GM19467 (cell line): ENCODE data around the gene NXPE4.
"Not testable (repeated sequence)": the region's sequence is repeated elsewhere in the genome, so short reads cannot be mapped to it uniquely, and the experiment has no call there.

Experiments
- ATAC-seq: cut with Tn5 transposase; IDR thresholded peaks from one replicate; pipeline ENCODE4 v1.9.1; 2021; ENCODE audit warnings: mild to moderate bottlenecking, moderate library complexity; ENCODE audit not compliant: unreplicated experiment

The NXPE4 gene

GRCh38 chr11:114595571-114595970, at the start of gene NXPE4:
TSS of gene NXPE4 (minus strand) at chr11:114595786. CDS start at chr11:114594759, 1,027 bp downstream.
- ATAC-seq = no peak

GRCh38 chr11:114639440-114639839, 43.9 kb upstream of the NXPE4 start:
- not testable (repeated sequence) for ATAC-seq

GRCh38 chr11:114631445-114631965, 35.9 kb upstream of the NXPE4 start:
- ATAC-seq = not testable (repeated sequence)

GRCh38 chr11:114625294-114625693, 29.7 kb upstream of the NXPE4 start:
- no peak for ATAC-seq

GRCh38 chr11:114624455-114625207, 29.0 kb upstream of the NXPE4 start:
- ATAC-seq = no peak

GRCh38 chr11:114623720-114624119, 28.1 kb upstream of the NXPE4 start:
- no peak for ATAC-seq

DNA sequence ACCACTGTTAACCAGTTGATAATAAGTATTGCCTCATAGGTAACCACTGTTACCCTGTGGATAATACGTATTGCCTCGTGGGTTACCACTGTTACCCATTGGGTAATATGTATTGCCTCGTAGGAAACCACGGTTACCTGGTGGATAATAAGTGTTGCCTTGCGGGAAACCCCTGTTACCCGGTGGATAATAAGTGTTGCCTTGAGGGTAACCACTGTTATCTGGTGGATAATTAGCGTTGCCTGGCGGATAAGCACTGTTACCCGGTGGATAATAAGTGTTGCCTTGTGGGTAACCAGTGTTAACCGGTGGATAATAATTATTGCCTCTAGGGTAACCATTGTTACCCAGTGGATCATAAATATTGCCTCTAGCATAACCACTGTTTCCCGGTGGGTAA, 27.3 kb upstream of the NXPE4 start:
- no peak for ATAC-seq

DNA sequence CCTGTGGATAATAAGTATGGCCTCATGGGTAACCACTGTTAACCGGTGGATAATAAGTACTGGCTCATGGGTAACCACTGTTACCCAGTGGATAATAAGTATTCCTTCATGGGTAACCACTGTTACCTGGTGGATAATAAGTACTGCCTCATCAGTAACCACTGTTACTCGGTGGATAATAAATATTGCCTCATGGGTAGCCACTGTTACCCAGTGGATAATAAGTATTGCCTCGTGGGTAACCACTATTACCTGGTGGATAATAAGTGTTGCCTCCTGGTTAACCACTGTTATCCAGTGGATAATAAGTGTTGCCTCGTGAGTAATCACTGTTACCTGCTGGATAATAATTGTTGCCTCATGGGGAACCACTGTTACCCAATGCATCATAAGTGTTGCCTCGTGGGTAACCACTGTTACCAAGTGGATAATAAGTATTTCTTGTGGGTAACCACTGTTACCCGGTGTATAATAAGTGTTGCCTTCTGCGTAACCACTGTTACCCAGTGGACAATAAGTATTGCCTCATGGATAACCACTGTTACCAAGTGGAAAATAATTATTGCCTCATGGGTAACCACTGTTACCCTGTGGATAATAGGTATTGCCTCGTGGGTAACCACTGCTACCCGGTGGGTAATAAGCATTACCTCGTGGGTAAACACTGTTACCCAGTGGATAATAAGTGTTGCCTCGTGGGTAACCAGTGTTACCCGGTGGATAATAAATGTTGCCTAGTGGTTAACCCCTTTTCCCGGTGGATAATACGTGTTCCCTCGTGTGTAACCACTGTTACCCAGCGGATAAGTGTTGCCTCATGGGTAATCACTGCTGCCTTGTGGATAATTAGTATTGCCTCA, 26.6 kb upstream of the NXPE4 start:
- no peak for ATAC-seq

- no peak for ATAC-seq
Observed at GRCh38 chr11:114621072-114621471, 25.5 kb upstream of the NXPE4 start.

DNA sequence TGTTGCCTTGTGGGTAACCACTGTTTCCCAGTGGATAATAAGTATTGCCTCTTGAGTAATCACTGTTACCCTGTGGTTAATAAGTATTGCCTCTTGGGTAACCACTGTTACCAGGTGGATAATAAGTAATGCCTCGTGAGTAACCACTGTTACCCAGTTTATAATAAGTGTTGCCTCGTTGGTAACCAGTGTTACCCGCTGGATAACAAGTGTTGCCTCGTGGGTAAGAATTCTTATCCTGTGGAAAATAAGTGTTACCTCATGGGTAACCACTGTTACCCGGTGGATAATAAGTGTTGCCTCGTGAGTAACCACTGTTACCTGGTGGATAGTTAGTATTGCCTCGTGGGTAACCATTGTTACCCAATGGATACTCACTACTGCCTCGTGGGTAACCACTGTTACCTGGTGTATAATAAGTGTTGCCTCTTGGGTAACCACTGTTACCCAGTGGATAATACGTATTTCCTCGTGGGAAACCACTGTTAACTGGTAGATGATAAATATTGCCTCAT, 24.1 kb upstream of the NXPE4 start:
- no peak for ATAC-seq

DNA sequence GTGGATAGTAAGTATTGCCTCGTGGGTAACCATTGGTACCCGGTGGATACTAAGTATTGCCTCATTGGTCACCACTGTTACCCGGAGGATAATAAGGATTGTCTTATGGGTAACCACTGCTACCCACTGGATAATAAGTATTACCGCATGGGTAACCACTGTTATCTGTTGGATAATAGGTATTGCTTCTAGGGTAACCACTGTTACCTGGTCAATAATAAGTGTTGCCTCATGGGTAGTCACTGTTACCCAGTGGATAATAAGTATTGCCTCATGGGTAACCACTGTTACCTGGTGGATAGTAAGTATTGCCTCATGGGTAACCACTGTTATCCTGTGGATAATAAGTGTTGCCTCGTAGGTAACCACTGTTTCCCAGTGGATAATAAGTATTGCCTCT, 22.6 kb upstream of the NXPE4 start:
- ATAC-seq = no peak

- no peak for ATAC-seq
Observed at GRCh38 chr11:114617157-114618124, 21.9 kb upstream of the NXPE4 start.

- no peak for ATAC-seq
Observed at GRCh38 chr11:114616516-114616915, 20.9 kb upstream of the NXPE4 start.

- ATAC-seq = no peak
Observed at GRCh38 chr11:114615448-114616361, 20.1 kb upstream of the NXPE4 start.

DNA sequence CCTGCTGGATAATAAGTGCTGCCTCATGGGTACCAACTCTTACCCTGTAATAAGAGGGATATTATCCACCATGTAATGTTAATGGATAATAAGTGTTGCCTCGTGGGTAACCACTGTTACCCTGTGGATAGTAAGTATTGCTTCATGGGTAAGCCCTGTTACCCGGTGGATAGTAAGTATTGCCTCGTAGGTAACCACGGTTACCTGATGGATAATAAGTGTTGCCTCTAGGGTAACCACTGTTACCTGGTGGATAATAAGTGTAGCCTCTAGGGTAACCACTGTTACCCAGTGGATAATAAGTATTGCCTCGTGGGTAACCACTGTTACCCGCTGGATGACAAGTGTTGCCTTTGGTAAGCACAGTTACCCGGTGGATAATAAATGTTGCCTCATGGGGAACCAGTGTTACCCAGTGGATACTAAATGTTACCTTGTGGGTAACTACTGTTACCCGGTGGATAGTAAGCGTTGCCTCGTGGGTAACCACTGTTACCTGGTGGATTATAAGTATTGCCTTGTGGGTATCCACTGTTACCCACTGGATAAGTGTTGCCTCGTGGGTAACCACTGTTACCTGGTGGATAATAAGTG, 18.6 kb upstream of the NXPE4 start:
- ATAC-seq = no peak

GRCh38 chr11:114613094-114613493, 17.5 kb upstream of the NXPE4 start:
- ATAC-seq = not testable (repeated sequence)

DNA sequence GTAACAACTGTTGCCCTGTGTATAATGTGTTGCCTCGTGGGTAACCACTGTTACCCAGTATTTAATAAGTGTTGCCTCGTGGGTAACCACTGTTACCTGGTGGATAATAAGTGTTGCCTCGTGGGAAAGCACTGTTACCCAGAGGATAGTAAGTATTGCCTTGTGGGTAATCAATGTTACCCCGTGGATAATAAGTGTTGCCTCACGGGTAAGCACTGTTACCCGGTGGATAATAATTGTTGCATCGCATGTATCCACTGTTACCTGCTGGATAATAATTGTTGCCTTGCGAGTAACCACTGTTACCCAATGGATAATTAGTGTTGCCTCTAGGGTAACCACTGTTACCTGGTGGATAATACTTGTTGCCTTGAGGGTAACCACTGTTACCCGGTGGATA, 17.1 kb upstream of the NXPE4 start:
- no peak for ATAC-seq

GRCh38 chr11:114612199-114612598, 16.6 kb upstream of the NXPE4 start:
- not testable (repeated sequence) for ATAC-seq
